VCaP (cell line): Measurements from ENCODE around the gene CRP.

Experiments used
- H3K27ac ChIP-seq: fragments of 450-650 bp; 2 replicates; pipeline ENCODE4 v1.5.1; 2017
- CTCF ChIP-seq: fragments of 450-650 bp; conservative IDR thresholded peaks from 2 replicates; pipeline ENCODE4 v1.5.1; 2017; ENCODE audit warnings: mild to moderate bottlenecking, moderate library complexity

The CRP gene

GRCh38 chr1:159714529-159714928 lies at the start of gene CRP:
TSS of gene CRP (minus strand) at chr1:159714589. CDS start at chr1:159714485, 104 bp downstream.
- no peak within 1 kb of the TSS for H3K27ac ChIP-seq
- TF ChIP-seq CTCF: no peak

GRCh38 chr1:159763686-159764085 lies 49.3 kb upstream of the CRP start:
- no peak overlapping the region for H3K27ac ChIP-seq
- TF ChIP-seq CTCF: no peak

- no peak for TF ChIP-seq CTCF
- no peak overlapping the region for H3K27ac ChIP-seq
Observed at GRCh38 chr1:159756397-159756796, 42.0 kb upstream of the CRP start.

GRCh38 chr1:159755451-159756007 lies 41.1 kb upstream of the CRP start:
- no peak for TF ChIP-seq CTCF
- no peak overlapping the region for H3K27ac ChIP-seq

GRCh38 chr1:159753386-159753785 lies 39.0 kb upstream of the CRP start:
- no peak overlapping the region for H3K27ac ChIP-seq
- no peak for TF ChIP-seq CTCF

GRCh38 chr1:159752135-159752580 lies 37.8 kb upstream of the CRP start:
- no peak overlapping the region for H3K27ac ChIP-seq
- no peak for TF ChIP-seq CTCF

- TF ChIP-seq CTCF: no peak
- no peak overlapping the region for H3K27ac ChIP-seq
Observed at GRCh38 chr1:159751031-159751430, 36.6 kb upstream of the CRP start.

- no peak overlapping the region for H3K27ac ChIP-seq
- TF ChIP-seq CTCF: no peak
Observed at GRCh38 chr1:159750621-159751020, 36.2 kb upstream of the CRP start.
